Measurements from ENCODE around the gene SEC14L1.

GRCh38 chr17:77147357-77147801 is 6.6 kb downstream of the SEC14L1 start:
- TF ChIP-seq EZH2 (optimal IDR thresholded peaks at IDR 0.05; ENCODE audit: low read depth, low read length): no peak
- no peak for TF ChIP-seq CTCF (IDR thresholded peaks at IDR 0.05; ENCODE audit: low read length)
- TF ChIP-seq EZH2phosphoT487 (IDR thresholded peaks at IDR 0.05; ENCODE audit: low read length): no peak
